Activated B cell treated with CpG ODN at 0.5 μM for 24 hours (primary cell): ENCODE measurements around the gene OSBPL5. TPM values are rescaled to one million over a fixed set of nuclear protein-coding genes. Genes with fewer than 3 reads are reported as not detected.

Experiments used
- ATAC-seq: fragments of 200-7000 bp; cut with Tn5 transposase; one replicate; pipeline ENCODE4 v1.10.0; 2021; ENCODE audit warnings: low read depth, mild to moderate bottlenecking, moderate library complexity
- CTCF ChIA-PET: fragments of 350-600 bp; sonication (Branson Sonifier 250); formaldehyde crosslinking; loops from one replicate; lab custom pipeline; 2021; ENCODE audit warnings: antibody characterized with exemption; lab: Charles Lee
- POLR2A ChIA-PET: fragments of 350-600 bp; sonication (Branson Sonifier 250); formaldehyde crosslinking; loops from one replicate; lab custom pipeline; 2021; ENCODE audit warnings: antibody characterized with exemption; lab: Charles Lee
- DNase-seq: peaks from one replicate; pipeline ENCODE4 v3.0.0; 2022
- H3K27ac Mint-ChIP-seq: one replicate; pipeline ENCODE4 v1.8.0; 2020; ENCODE audit warnings: mixed read lengths
- H3K27me3 Mint-ChIP-seq: one replicate; pipeline ENCODE4 v1.8.0; 2021; ENCODE audit warnings: mixed read lengths
- H3K36me3 Mint-ChIP-seq: one replicate; pipeline ENCODE4 v1.8.0; 2021; ENCODE audit warnings: low read depth, mixed read lengths
- H3K4me1 Mint-ChIP-seq: one replicate; pipeline ENCODE4 v1.8.0; 2021; ENCODE audit warnings: mixed read lengths
- H3K4me3 Mint-ChIP-seq: one replicate; pipeline ENCODE4 v1.8.0; 2020; ENCODE audit warnings: mild to moderate bottlenecking, mixed read lengths
- H3K9me3 Mint-ChIP-seq: one replicate; pipeline ENCODE4 v1.8.0; 2020; ENCODE audit warnings: mixed read lengths
- intact Hi-C: fragments of 100-400 bp; cut with micrococcal nuclease; formaldehyde crosslinking; loops from one replicate; pipeline ENCODE4 v1.15.1; 2024
- total RNA-seq: library from RNA; stranded (reverse); gene quantifications from 2 replicates; pipeline ENCODE4 v1.2.3, GENCODE V29; 2022
- TF ChIP-seq, protein P1 (sequence below): fragments of 200-600 bp; IDR thresholded peaks from one replicate; pipeline ENCODE4 v1.8.0; 2022; ENCODE audit warnings: antibody characterized with exemption, mild to moderate bottlenecking

Gene OSBPL5
- total RNA-seq, 1 donor from 2014 or later: not detected

DNA sequence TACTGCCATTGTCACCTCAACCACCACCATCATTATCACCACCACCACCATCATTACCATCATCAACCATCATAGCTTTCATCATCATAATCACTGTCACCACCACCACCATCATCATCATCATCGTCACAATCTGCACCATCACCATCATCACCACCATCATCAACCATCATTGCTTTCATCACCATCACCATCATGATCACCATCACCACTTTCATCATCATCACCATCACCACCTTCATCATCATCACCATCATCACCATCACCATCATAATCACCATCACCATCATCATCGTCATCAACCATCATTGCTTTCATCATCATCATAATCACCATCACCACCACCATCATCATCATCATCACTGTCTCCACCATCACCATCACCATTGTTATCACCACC lies 8.7 kb upstream of the OSBPL5 start:
- POLR2A ChIA-PET: no interaction called here

DNA sequence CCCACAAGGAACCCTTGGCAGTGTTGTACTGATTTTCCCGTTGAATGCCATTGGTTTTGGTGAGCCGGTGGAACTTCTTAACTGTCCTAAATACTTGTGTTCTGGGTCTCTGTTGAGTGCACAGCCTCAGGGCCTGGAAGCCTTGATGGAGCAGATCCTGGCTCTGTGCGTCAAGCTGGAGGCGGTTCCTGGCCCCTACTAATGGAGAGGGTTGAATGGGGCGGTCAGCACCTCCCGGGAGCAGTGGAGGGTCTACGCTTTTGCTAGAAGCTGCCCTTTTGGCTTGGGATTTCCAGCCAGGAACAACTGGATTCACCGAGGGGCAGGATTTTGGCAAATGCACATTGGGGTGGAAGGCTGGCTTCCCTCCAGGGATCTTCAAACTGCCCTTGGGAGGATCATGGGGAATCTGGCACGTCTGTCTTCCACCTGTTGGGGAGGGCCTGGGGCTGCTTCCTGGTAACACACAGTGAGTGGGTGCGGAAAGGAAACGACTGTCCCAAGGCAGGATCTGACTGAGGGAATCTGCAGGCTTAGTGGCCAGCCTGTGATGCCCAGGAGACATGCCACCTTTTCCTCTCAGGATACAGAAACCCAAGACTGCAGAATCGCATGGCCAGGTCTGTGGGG lies 6.9 kb upstream of the OSBPL5 start:
- Mint-ChIP-seq H3K9me3 (peaks cover 7% of the 10 kb centered on the region), H3K27ac (no peak overlapping the region), H3K27me3 (peaks cover 22% of the 10 kb centered on the region), H3K4me3 (no peak overlapping the region), H3K36me3 (no peaks in the 10 kb centered on the region), H3K4me1 (no peaks in the 10 kb centered on the region)
- no peak for ATAC-seq
- TF ChIP-seq, protein P1, sequence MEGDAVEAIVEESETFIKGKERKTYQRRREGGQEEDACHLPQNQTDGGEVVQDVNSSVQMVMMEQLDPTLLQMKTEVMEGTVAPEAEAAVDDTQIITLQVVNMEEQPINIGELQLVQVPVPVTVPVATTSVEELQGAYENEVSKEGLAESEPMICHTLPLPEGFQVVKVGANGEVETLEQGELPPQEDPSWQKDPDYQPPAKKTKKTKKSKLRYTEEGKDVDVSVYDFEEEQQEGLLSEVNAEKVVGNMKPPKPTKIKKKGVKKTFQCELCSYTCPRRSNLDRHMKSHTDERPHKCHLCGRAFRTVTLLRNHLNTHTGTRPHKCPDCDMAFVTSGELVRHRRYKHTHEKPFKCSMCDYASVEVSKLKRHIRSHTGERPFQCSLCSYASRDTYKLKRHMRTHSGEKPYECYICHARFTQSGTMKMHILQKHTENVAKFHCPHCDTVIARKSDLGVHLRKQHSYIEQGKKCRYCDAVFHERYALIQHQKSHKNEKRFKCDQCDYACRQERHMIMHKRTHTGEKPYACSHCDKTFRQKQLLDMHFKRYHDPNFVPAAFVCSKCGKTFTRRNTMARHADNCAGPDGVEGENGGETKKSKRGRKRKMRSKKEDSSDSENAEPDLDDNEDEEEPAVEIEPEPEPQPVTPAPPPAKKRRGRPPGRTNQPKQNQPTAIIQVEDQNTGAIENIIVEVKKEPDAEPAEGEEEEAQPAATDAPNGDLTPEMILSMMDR: no peak
- DNase-seq: no peak
- ChIA-PET CTCF (no interaction called here), POLR2A (no interaction called here)
- intact Hi-C loops: no loop called here

More for the DNA sequence above, 8.7 kb upstream of the OSBPL5 start:
- H3K9me3 Mint-ChIP-seq: peaks cover 13% of the 10 kb centered on the region
- CTCF ChIA-PET: no interaction called here
- ATAC-seq: no peak
- TF ChIP-seq, protein P1: no peak
- intact Hi-C loops: no loop called here
- no peak overlapping the region for H3K4me3 Mint-ChIP-seq
- H3K36me3 Mint-ChIP-seq: no peaks in the 10 kb centered on the region
- no peak for DNase-seq
- peaks cover 14% of the 10 kb centered on the region for H3K27me3 Mint-ChIP-seq
- no peaks in the 10 kb centered on the region for H3K4me1 Mint-ChIP-seq
- no peak overlapping the region for H3K27ac Mint-ChIP-seq

DNA sequence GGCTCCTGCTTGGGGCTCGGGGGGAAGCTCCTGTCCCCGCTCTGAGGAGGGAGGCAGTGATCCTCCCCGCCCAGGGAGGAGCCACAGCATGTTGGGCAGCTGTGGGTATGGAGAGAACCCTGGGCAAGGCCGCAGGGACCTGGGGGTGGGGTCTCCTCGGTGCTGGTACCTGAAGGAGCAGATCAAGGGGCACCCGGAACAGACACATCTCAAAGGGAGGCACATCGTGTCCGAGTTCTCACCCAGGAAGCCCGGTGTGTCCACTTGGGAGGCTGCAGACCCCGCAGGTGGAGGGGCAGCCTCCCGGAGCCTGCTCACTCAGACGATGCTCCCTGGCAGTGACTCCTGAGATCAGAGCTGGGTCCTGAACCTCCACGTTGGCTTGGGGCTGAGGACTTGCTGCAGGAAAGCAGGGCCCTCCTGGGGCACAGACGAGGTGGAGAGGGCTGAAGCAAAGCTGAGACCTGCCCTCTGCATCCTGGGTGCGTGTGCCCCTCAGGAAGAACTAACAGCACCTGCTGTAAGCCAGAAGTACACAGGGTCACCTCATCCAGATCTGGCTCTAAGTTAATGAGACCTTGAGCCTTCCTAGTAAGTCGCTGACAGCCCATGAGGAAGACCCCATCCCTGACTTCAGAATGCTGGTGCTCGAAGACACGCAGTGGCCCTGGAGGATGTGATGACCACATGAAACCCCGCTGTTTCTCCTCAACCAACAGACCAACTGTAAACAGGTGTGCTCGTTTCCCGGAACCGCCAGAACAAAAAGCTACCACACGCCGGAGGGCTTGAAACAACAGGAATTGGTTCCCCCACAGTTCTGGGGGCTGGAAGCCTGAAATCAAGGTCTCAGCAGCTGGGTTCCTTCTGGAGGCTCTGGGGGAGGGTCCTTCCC lies 5.9 kb upstream of the OSBPL5 start:
- ATAC-seq: no peak
- no peak overlapping the region for H3K27ac Mint-ChIP-seq
- peaks cover 4% of the 10 kb centered on the region for H3K9me3 Mint-ChIP-seq
- H3K4me1 Mint-ChIP-seq: no peaks in the 10 kb centered on the region
- no peaks in the 10 kb centered on the region for H3K36me3 Mint-ChIP-seq
- intact Hi-C loops: no loop called here
- TF ChIP-seq, protein P1: no peak
- POLR2A ChIA-PET: no interaction called here
- no peak for DNase-seq
- no peak overlapping the region for H3K4me3 Mint-ChIP-seq
- CTCF ChIA-PET: no interaction called here
- peaks cover 24% of the 10 kb centered on the region for H3K27me3 Mint-ChIP-seq

DNA sequence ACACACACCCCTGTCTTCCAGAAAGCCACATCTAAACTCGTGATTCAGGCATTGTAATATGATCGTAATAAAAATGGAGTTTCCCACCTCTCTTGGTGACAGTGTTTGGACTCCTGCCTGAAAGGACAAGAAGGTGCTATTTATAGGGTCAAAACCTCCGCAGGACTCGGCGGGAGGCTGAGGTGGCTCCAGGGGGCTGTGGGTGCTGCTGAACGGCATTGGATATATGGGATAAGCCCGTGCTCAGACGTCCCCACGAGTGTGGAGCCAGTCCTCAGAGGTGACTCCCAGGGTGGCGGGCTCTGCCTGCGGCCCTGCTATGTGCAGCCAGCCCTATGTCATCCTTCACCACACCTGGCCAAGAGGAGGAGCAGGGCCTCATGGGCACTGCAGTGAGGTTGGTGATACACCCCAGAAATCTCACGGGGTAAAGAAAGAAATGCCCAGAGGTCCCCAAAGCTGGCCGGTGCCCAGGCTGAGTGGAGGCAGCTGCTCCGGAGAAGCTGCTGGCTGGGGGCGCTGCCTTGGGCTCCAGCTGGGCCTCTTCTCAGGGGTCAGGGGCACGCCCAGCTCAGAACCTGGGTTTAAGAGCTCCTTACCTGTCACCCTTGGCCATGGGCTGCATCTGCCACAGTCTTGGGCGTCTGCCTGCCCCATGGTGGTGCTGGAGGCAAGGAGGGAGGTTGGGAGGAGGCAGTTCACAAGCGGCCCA lies 5.1 kb upstream of the OSBPL5 start:
- H3K27me3 Mint-ChIP-seq: peaks cover 26% of the 10 kb centered on the region
- POLR2A ChIA-PET: no interaction called here
- CTCF ChIA-PET: no interaction called here
- no peaks in the 10 kb centered on the region for H3K36me3 Mint-ChIP-seq
- H3K4me3 Mint-ChIP-seq: no peak overlapping the region
- TF ChIP-seq, protein P1: no peak
- H3K4me1 Mint-ChIP-seq: peaks cover 4% of the 10 kb centered on the region
- no peak overlapping the region for H3K27ac Mint-ChIP-seq
- H3K9me3 Mint-ChIP-seq: no peaks in the 10 kb centered on the region
- intact Hi-C loops: no loop called here
- ATAC-seq (no peak), DNase-seq (no peak)
